RWPE2 (cell line): ENCODE data around the gene TOM1L2.

Experiments
- ATAC-seq: fragments of 200-7000 bp; cut with Tn5 transposase; 3 replicates; pipeline ENCODE4 v1.9.1; 2021; ENCODE audit warnings: low read depth
- DNase-seq: peaks from one replicate; pipeline ENCODE4 v3.0.0-alpha.2; 2020; ENCODE audit warnings: low spot score
- H3K27ac ChIP-seq: fragments of 450-650 bp; 2 replicates; pipeline ENCODE4 v1.5.1; 2017; ENCODE audit warnings: mild to moderate bottlenecking; ENCODE audit not compliant: poor library complexity, severe bottlenecking
- H3K27me3 ChIP-seq: fragments of 250-450 bp; sonication (Bioruptor Pico); 2 replicates; pipeline ENCODE4 v1.5.1; 2021; ENCODE audit warnings: mild to moderate bottlenecking, moderate library complexity; ENCODE audit not compliant: insufficient read depth, poor library complexity, severe bottlenecking
- H3K36me3 ChIP-seq: fragments of 250-450 bp; sonication (Bioruptor Pico); 2 replicates; pipeline ENCODE4 v1.5.1; 2020; ENCODE audit warnings: low read depth, mild to moderate bottlenecking, moderate library complexity
- H3K4me1 ChIP-seq: fragments of 250-450 bp; sonication (Bioruptor Pico); 2 replicates; pipeline ENCODE4 v1.5.1; 2021; ENCODE audit warnings: mild to moderate bottlenecking, moderate library complexity; ENCODE audit not compliant: insufficient read depth, poor library complexity, severe bottlenecking
- H3K4me3 ChIP-seq: fragments of 250-450 bp; sonication (Bioruptor Pico); 2 replicates; pipeline ENCODE4 v1.5.1; 2021; ENCODE audit warnings: mild to moderate bottlenecking, moderate library complexity; ENCODE audit not compliant: severe bottlenecking
- H3K9me3 ChIP-seq: fragments of 250-450 bp; sonication (Bioruptor Pico); 2 replicates; pipeline ENCODE4 v1.5.1; 2021; ENCODE audit warnings: mild to moderate bottlenecking, moderate library complexity; ENCODE audit not compliant: severe bottlenecking
- CTCF ChIP-seq: fragments of 450-650 bp; IDR thresholded peaks from one replicate; pipeline ENCODE4 v1.5.1; 2017; ENCODE audit warnings: mild to moderate bottlenecking, moderate library complexity; ENCODE audit not compliant: poor library complexity, severe bottlenecking

TOM1L2 gene

GRCh38 chr17:17954079-17954478 is 18.1 kb downstream of the TOM1L2 start:
- ATAC-seq (no peak), DNase-seq (no peak)
- TF ChIP-seq CTCF = no peak
- Histone ChIP-seq H3K9me3 (no peaks in the 10 kb centered on the region), H3K4me1 (peaks cover 36% of the 10 kb centered on the region), H3K4me3 (no peak overlapping the region), H3K27me3 (no peaks in the 10 kb centered on the region), H3K27ac (no peak overlapping the region), H3K36me3 (peaks cover 7% of the 10 kb centered on the region; the same call in 1 of the 2 replicates)

GRCh38 chr17:17952691-17953090 is 19.5 kb downstream of the TOM1L2 start:
- DNase-seq (no peak), ATAC-seq (no peak)
- H3K27ac ChIP-seq = peak overlapping the region; percentile 58
- H3K4me1 ChIP-seq = peaks cover 32% of the 10 kb centered on the region
- no peak for TF ChIP-seq CTCF
- no peaks in the 10 kb centered on the region for H3K27me3 ChIP-seq
- H3K9me3 ChIP-seq = no peaks in the 10 kb centered on the region
- H3K36me3 ChIP-seq = peaks cover 7% of the 10 kb centered on the region; the same call in 1 of the 2 replicates
- no peak overlapping the region for H3K4me3 ChIP-seq

- H3K4me1 ChIP-seq = peaks cover 36% of the 10 kb centered on the region
- TF ChIP-seq CTCF = no peak
These were observed 20.7 kb downstream of the TOM1L2 start for GRCh38 chr17:17951524-17951923.

GRCh38 chr17:17950806-17951205 is 21.4 kb downstream of the TOM1L2 start:
- peak; percentile 44 for TF ChIP-seq CTCF
- H3K27me3 ChIP-seq = no peaks in the 10 kb centered on the region
- DNase-seq (no peak), ATAC-seq (peak; percentile 56; the same call in 2 of the 3 replicates)
- no peaks in the 10 kb centered on the region for H3K9me3 ChIP-seq
- peak overlapping the region; percentile 58 for H3K27ac ChIP-seq
- H3K36me3 ChIP-seq = peaks cover 5% of the 10 kb centered on the region; the same call in 1 of the 2 replicates
- H3K4me1 ChIP-seq = peaks cover 43% of the 10 kb centered on the region
- H3K4me3 ChIP-seq = no peak overlapping the region

More at GRCh38 chr17:17951524-17951923, 20.7 kb downstream of the TOM1L2 start:
- Histone ChIP-seq H3K27ac (peak overlapping the region; percentile 58), H3K36me3 (peaks cover 7% of the 10 kb centered on the region; the same call in 1 of the 2 replicates), H3K9me3 (no peaks in the 10 kb centered on the region), H3K27me3 (no peaks in the 10 kb centered on the region), H3K4me3 (no peak overlapping the region)
- no peak for DNase-seq
- ATAC-seq = peak; percentile 62

- ATAC-seq (no peak), DNase-seq (no peak)
- Histone ChIP-seq H3K27ac (peak overlapping the region; percentile 58), H3K4me1 (peaks cover 44% of the 10 kb centered on the region), H3K9me3 (no peaks in the 10 kb centered on the region), H3K4me3 (no peak overlapping the region), H3K36me3 (no peaks in the 10 kb centered on the region; the same call in 1 of the 2 replicates), H3K27me3 (no peaks in the 10 kb centered on the region)
- TF ChIP-seq CTCF = no peak
These were observed 21.9 kb downstream of the TOM1L2 start for GRCh38 chr17:17950347-17950746.
